Naive thymus-derived CD4-positive, alpha-beta T cell (primary cell): Measurements from ENCODE around the gene RAD51B. TPM values are rescaled to one million over a fixed set of nuclear protein-coding genes. Genes with fewer than 3 reads are reported as not detected.

Experiments used
- ATAC-seq: fragments of 150-1000 bp; cut with Tn5 transposase; 2 replicates; pipeline ENCODE4 v1.10.0; 2021; ENCODE audit warnings: mild to moderate bottlenecking, moderate library complexity
- CTCF ChIA-PET: fragments of 350-600 bp; sonication (Branson Sonifier 250); formaldehyde crosslinking; loops from one replicate; lab custom pipeline; 2021; ENCODE audit warnings: antibody characterized with exemption; lab: Charles Lee
- POLR2A ChIA-PET: fragments of 350-600 bp; sonication (Branson Sonifier 250); formaldehyde crosslinking; loops from one replicate; lab custom pipeline; 2021; ENCODE audit warnings: antibody characterized with exemption, inconsistent platforms; lab: Charles Lee
- DNase-seq, 9 donors: peaks; one replicate each; pipeline versions ENCODE4 v3.0.0 to v3.0.0-alpha.2; 2020 to 2022; ENCODE audit warnings: mixed read lengths in 1 of 9
- H3K27ac ChIP-seq: one replicate; pipeline ENCODE4 v1.7.0; 2013; ENCODE audit warnings: mild to moderate bottlenecking, low read depth, low read length, moderate library complexity
- H3K27me3 ChIP-seq, 2 donors: one replicate each; pipeline ENCODE4 v1.7.0; 2013; ENCODE audit warnings: low read length in 2 of 2, mild to moderate bottlenecking in 2 of 2, moderate library complexity in 2 of 2; ENCODE audit not compliant: control insufficient read depth in 2 of 2, insufficient read depth in 2 of 2
- H3K36me3 ChIP-seq, 3 experiments: 1 replicate in 2 of 3; 2 replicates in 1 of 3; pipeline ENCODE4 v1.7.0; 2013; ENCODE audit warnings: low read length in 3 of 3, mild to moderate bottlenecking in 3 of 3, moderate library complexity in 1 of 3; ENCODE audit not compliant: insufficient read depth in 3 of 3, control insufficient read depth in 2 of 3
- H3K4me1 ChIP-seq, 2 donors: one replicate each; pipeline ENCODE4 v1.7.0; 2013; ENCODE audit warnings: low read length in 2 of 2, mild to moderate bottlenecking in 2 of 2, moderate library complexity in 1 of 2; ENCODE audit not compliant: control insufficient read depth in 2 of 2, insufficient read depth in 2 of 2
- H3K4me3 ChIP-seq: 2 replicates; pipeline ENCODE4 v1.7.0; 2013; ENCODE audit warnings: mild to moderate bottlenecking, low read length
- H3K9me3 ChIP-seq, 3 experiments: 1 replicate in 2 of 3; 2 replicates in 1 of 3; pipeline ENCODE4 v1.7.0; 2013; ENCODE audit warnings: low read length in 3 of 3; ENCODE audit not compliant: control insufficient read depth in 2 of 3
- H3K27ac Mint-ChIP-seq, 9 donors: one replicate each; pipeline ENCODE4 v1.8.0; 2020 to 2022; ENCODE audit warnings: mixed read lengths in 9 of 9, mild to moderate bottlenecking in 8 of 9, moderate library complexity in 5 of 9, inconsistent platforms in 2 of 9
- H3K27me3 Mint-ChIP-seq, 5 donors: one replicate each; pipeline ENCODE4 v1.8.0; 2021 to 2022; ENCODE audit warnings: mixed read lengths in 5 of 5, mild to moderate bottlenecking in 1 of 5
- H3K36me3 Mint-ChIP-seq, 5 donors: one replicate each; pipeline ENCODE4 v1.8.0; 2020 to 2022; ENCODE audit warnings: mixed read lengths in 5 of 5, mild to moderate bottlenecking in 3 of 5, inconsistent platforms in 1 of 5
- H3K4me1 Mint-ChIP-seq, 7 donors: one replicate each; pipeline ENCODE4 v1.8.0; 2020 to 2022; ENCODE audit warnings: mixed read lengths in 7 of 7, mild to moderate bottlenecking in 3 of 7, inconsistent platforms in 1 of 7
- H3K4me3 Mint-ChIP-seq, 10 donors: one replicate each; pipeline ENCODE4 v1.8.0; 2020 to 2022; ENCODE audit warnings: mild to moderate bottlenecking in 10 of 10, mixed read lengths in 10 of 10, moderate library complexity in 6 of 10, inconsistent platforms in 2 of 10
- H3K9me3 Mint-ChIP-seq, 11 donors: one replicate each; pipeline ENCODE4 v1.8.0; 2020 to 2022; ENCODE audit warnings: mixed read lengths in 11 of 11, mild to moderate bottlenecking in 4 of 11, inconsistent platforms in 1 of 11, moderate library complexity in 1 of 11
- intact Hi-C, 2 donors: fragments of 100-400 bp; cut with micrococcal nuclease; formaldehyde crosslinking; loops; one replicate each; pipeline ENCODE4 v1.15.1; 2023
- polyA plus RNA-seq, 2 donors: library from polyadenylated mRNA; unstranded; fragments of 300-500 nt; fragmentation: Illumina TruSeq; gene quantifications; one replicate each; pipeline ENCODE4 v1.2.3, GENCODE V29; 2021
- total RNA-seq, 6 experiments: library from RNA in 5 of 6; stranded (reverse) in 5 of 6; gene quantifications; 1 replicate in 5 of 6; 2 replicates in 1 of 6; pipeline ENCODE4 v1.2.3 and lab custom pipeline; 2021 to 2026

The RAD51B gene
- total and polyA plus RNA-seq, 7 experiments from 2014 or later: 15.0 to 42.2 (median 28.8) TPM

DNA sequence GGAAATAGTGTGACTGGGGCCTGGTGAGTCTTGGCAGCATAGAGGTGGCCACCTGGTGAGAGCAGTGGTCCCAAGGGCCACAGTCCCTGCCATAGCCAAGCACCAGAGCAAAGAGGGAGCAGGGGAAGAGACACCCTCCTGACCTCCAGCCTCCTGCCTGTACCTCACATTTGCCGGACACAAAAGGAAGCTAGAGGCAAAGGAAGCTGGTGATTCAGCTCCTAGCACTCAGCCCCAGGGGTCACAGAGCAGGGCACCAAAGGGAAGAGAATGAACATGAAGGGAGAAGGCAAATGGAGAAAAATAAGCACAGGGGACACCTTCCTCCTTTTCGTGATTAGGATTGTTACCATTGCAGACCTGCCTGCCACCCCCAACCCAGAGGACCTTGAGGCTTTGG is 756.5 kb downstream of the RAD51B start:
- Mint-ChIP-seq H3K27me3 (no peaks in the 10 kb centered on the region), H3K36me3 (peaks cover 0 to 7% (median 0%) of the 10 kb centered on the region in 5 donors), H3K4me1 (peaks cover 0 to 13% (median 0%) of the 10 kb centered on the region in 7 donors), H3K9me3 (peaks cover 0 to 3% (median 0%) of the 10 kb centered on the region in 11 donors), H3K4me3 (no peak overlapping the region), H3K27ac (no peak overlapping the region)
- H3K27me3 ChIP-seq: no peaks in the 10 kb centered on the region
- no peak overlapping the region for H3K4me3 ChIP-seq
- ATAC-seq: peak; percentile 42
- no peaks in the 10 kb centered on the region for H3K4me1 ChIP-seq
- H3K36me3 ChIP-seq: no peaks in the 10 kb centered on the region
- DNase-seq: no peak
- POLR2A ChIA-PET: no interaction called here
- intact Hi-C loops: no loop called here
- CTCF ChIA-PET: no interaction called here
- H3K9me3 ChIP-seq: no peaks in the 10 kb centered on the region
- no peak overlapping the region for H3K27ac ChIP-seq

GRCh38 chr14:68576496-68577244 is 757.1 kb downstream of the RAD51B start:
- Histone ChIP-seq H3K27me3 (no peaks in the 10 kb centered on the region), H3K27ac (no peak overlapping the region), H3K9me3 (no peaks in the 10 kb centered on the region), H3K4me3 (no peak overlapping the region), H3K36me3 (no peaks in the 10 kb centered on the region), H3K4me1 (no peaks in the 10 kb centered on the region)
- ATAC-seq (no peak), DNase-seq (no peak)
- peaks cover 0 to 5% (median 0%) of the 10 kb centered on the region in 11 donors for H3K9me3 Mint-ChIP-seq
- H3K27me3 Mint-ChIP-seq: no peaks in the 10 kb centered on the region
- intact Hi-C loops: no loop called here
- peaks cover 0 to 7% (median 0%) of the 10 kb centered on the region in 5 donors for H3K36me3 Mint-ChIP-seq
- CTCF ChIA-PET: no interaction called here
- POLR2A ChIA-PET: interaction anchor here (0.7 kb wide), 1 partner anchor 1166 kb away, joined by 4 read pairs; no protein-coding TSS in a partner anchor
- no peak overlapping the region for H3K27ac Mint-ChIP-seq
- H3K4me1 Mint-ChIP-seq: peaks cover 0 to 13% (median 0%) of the 10 kb centered on the region in 7 donors
- H3K4me3 Mint-ChIP-seq: no peak overlapping the region

- no peaks in the 10 kb centered on the region for H3K4me1 ChIP-seq
- ChIA-PET CTCF (no interaction called here), POLR2A (no interaction called here)
- ATAC-seq (peak; percentile 71), DNase-seq (no peak)
- no peaks in the 10 kb centered on the region for H3K9me3 ChIP-seq
- H3K36me3 ChIP-seq: no peaks in the 10 kb centered on the region
- Mint-ChIP-seq H3K27ac (peak overlapping the region in 1 of 9 donors; percentile 16), H3K9me3 (peaks cover 0 to 6% (median 0%) of the 10 kb centered on the region in 11 donors), H3K36me3 (peaks cover 0 to 7% (median 0%) of the 10 kb centered on the region in 5 donors), H3K4me3 (no peak overlapping the region), H3K4me1 (peaks cover 0 to 8% (median 0%) of the 10 kb centered on the region in 7 donors), H3K27me3 (no peaks in the 10 kb centered on the region)
- H3K27me3 ChIP-seq: no peaks in the 10 kb centered on the region
- no peak overlapping the region for H3K4me3 ChIP-seq
- no peak overlapping the region for H3K27ac ChIP-seq
- intact Hi-C loops: no loop called here
These were observed 758.4 kb downstream of the RAD51B start for GRCh38 chr14:68577802-68578541.

GRCh38 chr14:68578597-68578996 is 759.0 kb downstream of the RAD51B start:
- Histone ChIP-seq H3K27ac (no peak overlapping the region), H3K36me3 (no peaks in the 10 kb centered on the region), H3K9me3 (no peaks in the 10 kb centered on the region), H3K4me3 (no peak overlapping the region), H3K4me1 (no peaks in the 10 kb centered on the region), H3K27me3 (no peaks in the 10 kb centered on the region)
- no peak for DNase-seq
- Mint-ChIP-seq H3K36me3 (peaks cover 0 to 4% (median 0%) of the 10 kb centered on the region in 5 donors), H3K4me3 (no peak overlapping the region), H3K9me3 (peaks cover 0 to 6% (median 0%) of the 10 kb centered on the region in 11 donors), H3K27me3 (no peaks in the 10 kb centered on the region), H3K4me1 (peaks cover 0 to 8% (median 0%) of the 10 kb centered on the region in 7 donors), H3K27ac (no peak overlapping the region)
- intact Hi-C loops: no loop called here
- CTCF ChIA-PET: no interaction called here
- ATAC-seq: no peak
- POLR2A ChIA-PET: no interaction called here

DNA sequence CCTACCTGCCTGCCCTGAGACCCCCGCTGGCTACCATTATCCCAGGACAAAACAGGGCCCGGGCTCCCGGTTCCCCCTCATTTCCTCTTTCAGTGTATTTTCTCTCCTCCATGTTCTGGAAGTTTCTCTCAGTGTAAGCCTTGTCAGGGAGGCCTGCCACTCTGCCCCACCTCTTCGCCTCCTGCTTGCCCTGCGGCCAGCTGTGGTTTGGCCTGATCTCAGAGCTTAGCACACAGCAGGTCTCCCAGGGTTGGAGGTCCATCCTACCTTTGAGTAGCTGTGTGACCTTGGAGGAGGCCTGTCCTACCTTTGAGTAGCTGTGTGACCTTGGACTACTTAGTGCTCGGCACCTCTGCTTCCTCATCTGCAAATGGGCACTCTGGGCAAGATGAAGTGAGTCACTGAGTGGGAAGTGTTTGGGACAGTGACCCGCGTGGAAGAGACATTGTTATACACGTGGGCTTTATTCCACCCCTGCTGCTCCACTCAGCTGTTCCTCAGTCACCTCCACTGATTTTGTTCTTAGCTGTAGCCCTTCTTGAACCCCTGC is 760.6 kb downstream of the RAD51B start:
- DNase-seq: no peak
- Mint-ChIP-seq H3K9me3 (peaks cover 0 to 6% (median 0%) of the 10 kb centered on the region in 11 donors), H3K27me3 (no peaks in the 10 kb centered on the region), H3K4me3 (no peak overlapping the region), H3K36me3 (peaks cover 0 to 4% (median 0%) of the 10 kb centered on the region in 5 donors), H3K4me1 (peaks cover 0 to 8% (median 0%) of the 10 kb centered on the region in 7 donors), H3K27ac (peak overlapping the region in 2 of 9 donors; percentile 45 to 66)
- CTCF ChIA-PET: no interaction called here
- H3K36me3 ChIP-seq: no peaks in the 10 kb centered on the region
- H3K4me3 ChIP-seq: no peak overlapping the region
- intact Hi-C loops: no loop called here
- peak; percentile 55 for ATAC-seq
- no peak overlapping the region for H3K27ac ChIP-seq
- no peaks in the 10 kb centered on the region for H3K27me3 ChIP-seq
- H3K9me3 ChIP-seq: no peaks in the 10 kb centered on the region
- no peaks in the 10 kb centered on the region for H3K4me1 ChIP-seq
- POLR2A ChIA-PET: no interaction called here

GRCh38 chr14:68580671-68581070 is 761.1 kb downstream of the RAD51B start:
- DNase-seq (no peak), ATAC-seq (no peak)
- H3K36me3 Mint-ChIP-seq: peaks cover 0 to 4% (median 0%) of the 10 kb centered on the region in 5 donors
- no peak overlapping the region for H3K4me3 ChIP-seq
- no peak overlapping the region for H3K27ac ChIP-seq
- intact Hi-C loops: no loop called here
- ChIA-PET CTCF (no interaction called here), POLR2A (no interaction called here)
- no peaks in the 10 kb centered on the region for H3K4me1 ChIP-seq
- H3K27ac Mint-ChIP-seq: peak overlapping the region in 1 of 9 donors; percentile 66
- no peaks in the 10 kb centered on the region for H3K9me3 ChIP-seq
- H3K27me3 ChIP-seq: no peaks in the 10 kb centered on the region
- no peak overlapping the region for H3K4me3 Mint-ChIP-seq
- no peaks in the 10 kb centered on the region for H3K36me3 ChIP-seq
- H3K27me3 Mint-ChIP-seq: no peaks in the 10 kb centered on the region
- H3K4me1 Mint-ChIP-seq: peaks cover 0 to 6% (median 0%) of the 10 kb centered on the region in 7 donors
- peaks cover 0 to 6% (median 0%) of the 10 kb centered on the region in 11 donors for H3K9me3 Mint-ChIP-seq
